ENCODE results near the gene HSPBP1.
A peak's percentile ranks its signal among the peaks of the same experiment; 100 is the strongest.
"Not testable (repeated sequence)": the region's sequence is repeated elsewhere in the genome, so short reads cannot be mapped to it uniquely, and the experiment has no call there.

Gene HSPBP1

GRCh38 chr19:55279770-55280643, at the start of gene HSPBP1:
Gene HSPBP1 (minus strand): TSS chr19:55280110. CDS start chr19:55279608, 502 bp downstream.
- H3K27ac ChIP-seq = peak within 1 kb of the TSS; percentile 83
- TF ChIP-seq ZFX (IDR thresholded peaks at IDR 0.05; ENCODE audit: borderline replicate concordance) (no peak), CTCF (IDR thresholded peaks at IDR 0.05) (no peak)

GRCh38 chr19:55328774-55329318, 48.9 kb upstream of the HSPBP1 start:
- H3K27ac ChIP-seq = not testable (repeated sequence)

GRCh38 chr19:55325172-55325571, 45.3 kb upstream of the HSPBP1 start, which contains the start of gene TMEM150B:
Gene TMEM150B (minus strand): TSS chr19:55325341. CDS start chr19:55321036, 4,305 bp downstream.
- TF ChIP-seq CTCF (IDR thresholded peaks at IDR 0.05) = no peak
- TF ChIP-seq ZFX (IDR thresholded peaks at IDR 0.05; ENCODE audit: borderline replicate concordance) = no peak
- H3K27ac ChIP-seq = no peak within 1 kb of the TSS

- no peak overlapping the region for H3K27ac ChIP-seq
- no peak for TF ChIP-seq ZFX (IDR thresholded peaks at IDR 0.05; ENCODE audit: borderline replicate concordance)
- no peak for TF ChIP-seq CTCF (IDR thresholded peaks at IDR 0.05)
These were observed 44.8 kb upstream of the HSPBP1 start for GRCh38 chr19:55324662-55325061.

- no peak overlapping the region for H3K27ac ChIP-seq
- TF ChIP-seq ZFX (IDR thresholded peaks at IDR 0.05; ENCODE audit: borderline replicate concordance) (no peak), CTCF (IDR thresholded peaks at IDR 0.05) (no peak)
These were observed 42.4 kb upstream of the HSPBP1 start for GRCh38 chr19:55322204-55322885.

- no peak for TF ChIP-seq ZFX (IDR thresholded peaks at IDR 0.05; ENCODE audit: borderline replicate concordance)
- no peak for TF ChIP-seq CTCF (IDR thresholded peaks at IDR 0.05)
- H3K27ac ChIP-seq = no peak overlapping the region
These were observed 41.7 kb upstream of the HSPBP1 start for GRCh38 chr19:55321466-55322137.

- H3K27ac ChIP-seq = no peak overlapping the region
- TF ChIP-seq ZFX (IDR thresholded peaks at IDR 0.05; ENCODE audit: borderline replicate concordance) (no peak), CTCF (IDR thresholded peaks at IDR 0.05) (no peak)
These were observed 41.0 kb upstream of the HSPBP1 start for GRCh38 chr19:55320844-55321419.

All from 22Rv1 (cell line).